HG02973 (cell line): ENCODE results near the gene RPS6KB2.
"Not testable (repeated sequence)": the region's sequence is repeated elsewhere in the genome, so short reads cannot be mapped to it uniquely, and the experiment has no call there.

Experiments used
- ATAC-seq: cut with Tn5 transposase; IDR thresholded peaks from one replicate; pipeline ENCODE4 v1.9.1; 2021; ENCODE audit warnings: moderate library complexity; ENCODE audit not compliant: unreplicated experiment

Gene RPS6KB2

GRCh38 chr11:67465189-67465510 is 36.9 kb downstream of the RPS6KB2 start:
- no peak for ATAC-seq

GRCh38 chr11:67465530-67465929 is 37.2 kb downstream of the RPS6KB2 start:
- not testable (repeated sequence) for ATAC-seq

DNA sequence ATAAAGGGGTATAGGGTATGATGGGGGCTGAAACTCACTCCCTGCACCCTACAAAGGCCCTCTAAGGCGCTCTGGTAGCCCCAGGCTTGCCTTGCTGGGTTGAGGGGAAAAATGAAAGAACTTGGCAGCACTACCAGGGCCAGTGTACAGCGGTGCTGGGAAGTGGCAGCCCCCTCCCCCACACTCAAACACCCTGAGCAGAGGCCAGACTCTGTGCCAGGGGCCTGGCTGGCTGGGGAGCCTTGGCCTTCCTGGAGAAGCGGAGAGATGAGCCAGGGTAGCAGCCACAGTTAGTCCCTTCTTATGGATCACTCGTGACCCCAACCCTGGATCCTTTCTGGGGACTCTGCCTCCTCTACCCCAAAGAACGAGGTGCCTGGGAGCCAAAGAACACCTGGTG is 38.1 kb downstream of the RPS6KB2 start:
- ATAC-seq = no peak

- ATAC-seq = no peak
These were observed 38.9 kb downstream of the RPS6KB2 start for GRCh38 chr11:67466962-67467771.

GRCh38 chr11:67468056-67468455 is 39.8 kb downstream of the RPS6KB2 start:
- no peak for ATAC-seq

DNA sequence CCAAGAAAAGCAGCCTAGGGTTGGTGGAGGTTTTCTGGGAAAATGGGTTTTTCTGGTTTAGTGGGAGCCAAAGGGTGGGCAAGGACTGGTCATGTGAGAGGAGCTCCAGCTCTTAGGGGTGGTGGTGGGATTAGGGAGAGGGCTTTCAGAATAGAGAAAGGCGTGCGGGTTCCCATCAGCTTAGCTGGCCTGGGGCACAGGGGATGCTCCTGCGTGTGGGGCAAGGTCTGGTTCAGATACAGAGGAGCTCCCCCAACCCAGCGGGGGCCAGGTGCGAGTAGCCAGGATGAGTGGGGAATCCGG is 40.1 kb downstream of the RPS6KB2 start:
- peak; percentile 2 for ATAC-seq

DNA sequence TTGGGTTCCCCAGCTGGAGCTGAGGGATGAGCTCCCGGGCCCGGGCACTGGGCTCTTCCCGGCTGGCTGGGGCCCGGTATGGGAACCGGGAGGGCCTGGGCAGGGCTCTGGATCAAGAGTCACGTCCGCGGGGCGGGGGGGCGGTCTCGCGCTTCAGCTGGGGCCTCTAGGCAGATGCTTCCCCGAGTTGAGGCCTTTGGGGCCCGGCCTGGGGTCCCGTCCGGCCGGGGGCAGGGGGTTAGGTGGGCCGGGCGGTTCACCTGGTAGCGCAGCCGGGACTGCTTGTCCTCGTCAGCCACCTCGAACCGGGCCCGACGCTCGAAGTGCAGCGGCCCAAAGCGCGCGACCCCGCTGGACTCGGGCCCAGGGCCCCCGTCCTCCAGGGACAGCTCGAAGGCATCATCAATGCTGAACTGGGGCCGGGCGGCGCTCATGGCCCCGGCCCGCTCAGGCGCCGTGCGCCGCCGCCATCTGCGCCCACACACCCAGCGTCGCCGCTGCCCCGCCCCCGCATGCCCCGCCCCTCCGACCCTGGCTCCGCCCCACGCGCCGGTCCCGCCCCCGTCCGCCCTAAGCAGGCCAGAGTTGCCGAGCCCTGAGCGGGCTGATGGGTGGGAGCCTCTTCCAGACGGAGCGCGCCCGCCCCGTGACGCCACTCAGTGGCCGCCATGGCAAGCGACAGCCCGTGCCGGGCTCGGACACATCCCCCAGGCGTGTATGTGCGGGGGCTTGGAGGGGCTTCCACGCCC is 40.6 kb downstream of the RPS6KB2 start, which contains the start of gene TMEM134:
Gene TMEM134 (minus strand): TSS at position 493 of the 749 bp plus-strand sequence. CDS start 59 bp downstream, at position 434.
- peak; percentile 60 for ATAC-seq

- ATAC-seq = no peak
These were observed 41.2 kb downstream of the RPS6KB2 start for GRCh38 chr11:67469508-67469811.

GRCh38 chr11:67470337-67471002 is 42.2 kb downstream of the RPS6KB2 start:
- ATAC-seq = no peak

- ATAC-seq = no peak
These were observed 44.6 kb downstream of the RPS6KB2 start for GRCh38 chr11:67472882-67473281.

GRCh38 chr11:67476692-67477091 is 48.4 kb downstream of the RPS6KB2 start:
- not testable (repeated sequence) for ATAC-seq

DNA sequence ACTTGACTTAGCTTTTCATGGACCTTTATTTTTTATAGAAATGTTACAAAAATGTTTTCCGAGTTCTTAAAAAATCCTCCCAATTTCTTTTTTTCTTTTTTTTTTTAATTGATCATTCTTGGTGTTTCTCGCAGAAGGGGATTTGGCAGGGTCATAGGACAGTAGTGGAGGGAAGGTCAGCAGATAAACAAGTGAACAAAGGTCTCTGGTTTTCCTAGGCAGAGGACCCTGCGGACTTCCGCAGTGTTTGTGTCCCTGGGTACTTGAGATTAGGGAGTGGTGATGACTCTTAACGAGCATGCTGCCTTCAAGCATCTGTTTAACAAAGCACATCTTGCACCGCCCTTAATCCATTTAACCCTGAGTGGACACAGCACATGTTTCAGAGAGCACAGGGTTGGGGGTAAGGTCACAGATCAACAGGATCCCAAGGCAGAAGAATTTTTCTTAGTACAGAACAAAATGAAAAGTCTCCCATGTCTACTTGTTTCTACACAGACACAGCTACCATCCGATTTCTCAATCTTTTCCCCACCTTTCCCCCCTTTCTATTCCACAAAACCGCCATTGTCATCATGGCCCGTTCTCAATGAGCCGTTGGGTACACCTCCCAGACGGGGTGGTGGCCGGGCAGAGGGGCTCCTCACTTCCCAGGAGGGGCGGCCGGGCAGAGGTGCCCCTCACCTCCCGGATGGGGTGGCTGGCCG is 49.2 kb downstream of the RPS6KB2 start:
- ATAC-seq = not testable (repeated sequence)

- ATAC-seq = no peak
These were observed 54.1 kb downstream of the RPS6KB2 start for GRCh38 chr11:67482275-67482826.

DNA sequence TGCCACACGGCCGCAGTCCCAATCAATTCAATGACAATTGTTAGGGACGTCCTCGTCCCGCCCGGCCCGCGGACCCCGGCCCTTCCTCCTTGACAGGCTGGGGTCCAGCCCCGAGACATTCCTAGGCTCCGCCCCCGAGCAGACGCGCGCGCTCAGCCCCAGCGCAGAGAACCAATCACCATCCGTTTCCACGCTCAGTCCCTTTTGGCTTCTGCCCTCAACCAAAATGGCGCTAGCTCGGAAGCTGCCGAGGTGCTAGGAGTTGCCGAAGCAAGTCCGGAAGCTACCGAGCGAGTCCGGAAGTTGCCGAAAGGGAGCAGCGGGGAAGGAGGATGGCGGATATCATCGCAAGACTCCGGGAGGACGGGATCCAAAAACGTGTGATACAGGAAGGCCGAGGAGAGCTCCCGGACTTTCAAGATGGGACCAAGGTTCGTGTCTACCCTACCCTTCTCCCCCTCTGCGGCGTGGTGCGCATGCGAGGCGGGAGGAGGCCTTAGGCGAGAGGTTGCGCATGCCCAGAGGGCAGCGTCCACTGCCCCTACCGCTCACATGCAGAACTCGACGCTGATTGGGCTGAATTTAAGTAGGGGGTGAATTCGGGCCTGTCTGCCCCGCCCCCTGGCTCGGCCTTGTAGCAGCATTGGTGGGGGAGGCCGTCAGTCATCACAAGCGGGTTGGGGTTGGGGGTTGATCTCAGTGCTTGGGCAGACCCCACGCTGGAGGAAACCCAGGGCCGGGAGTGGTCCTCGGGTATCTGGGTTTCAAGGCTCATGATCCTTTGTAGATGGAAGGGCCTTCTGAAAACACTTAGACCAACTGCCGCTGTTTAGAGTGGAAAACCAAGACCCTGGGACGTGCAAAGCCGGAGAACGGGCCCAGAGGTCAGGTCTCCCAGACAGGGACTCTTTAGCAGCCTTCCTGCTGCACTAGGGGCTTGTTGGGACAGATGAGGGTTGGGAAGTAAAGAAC is 54.8 kb downstream of the RPS6KB2 start, which contains the start of gene AIP:
Gene AIP (plus strand): TSS at position 200 of the 972 bp plus-strand sequence. CDS start 133 bp downstream, at position 333.
- peak; percentile 59 for ATAC-seq

DNA sequence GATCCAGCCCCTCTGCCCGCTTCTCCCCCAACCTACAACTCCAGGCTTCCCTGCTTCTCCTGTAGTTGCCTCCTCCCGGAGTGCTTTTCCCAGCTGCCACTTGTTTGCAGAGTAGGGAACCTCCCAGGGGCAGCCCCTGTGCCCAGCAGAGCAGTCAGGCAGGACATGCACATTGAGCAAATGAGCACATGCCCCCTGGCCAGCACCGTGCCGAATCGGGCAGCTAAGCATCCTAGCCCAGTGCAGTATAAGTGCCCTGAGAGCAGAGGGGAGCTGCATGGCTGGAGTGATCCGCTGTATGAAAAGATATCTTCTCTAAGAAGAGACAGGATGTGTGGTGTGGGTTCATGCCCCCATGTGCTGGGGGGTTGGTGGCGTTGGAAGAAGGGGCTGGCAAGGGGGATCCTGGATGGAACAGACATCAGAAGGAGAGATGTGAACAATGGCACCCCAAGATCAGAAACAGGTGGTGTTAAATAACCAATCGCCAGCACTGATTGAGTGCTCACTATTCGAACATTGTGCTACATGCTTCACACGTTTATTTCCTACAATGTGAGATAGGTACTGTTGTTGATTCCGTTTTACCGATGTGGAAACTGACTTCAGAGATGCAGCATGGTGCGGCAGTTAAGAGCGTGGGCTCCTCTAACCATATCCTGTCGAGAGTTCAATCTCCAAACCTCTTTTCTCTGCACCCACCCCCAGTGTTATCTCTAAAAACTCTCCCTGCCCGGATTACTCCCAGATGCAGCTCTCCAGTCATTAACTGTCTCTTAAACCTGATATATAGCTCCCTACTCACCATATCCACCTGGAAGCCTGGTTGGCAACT is 55.8 kb downstream of the RPS6KB2 start:
- no peak for ATAC-seq

- no peak for ATAC-seq
These were observed 56.6 kb downstream of the RPS6KB2 start for GRCh38 chr11:67484847-67485311.
